Measurements from ENCODE around the gene ARCN1. TPM values are rescaled to one million over a fixed set of nuclear protein-coding genes. Genes with fewer than 3 reads are reported as not detected.

Gene ARCN1
- total RNA-seq, 4 donors from 2014 or later, result 75.3 to 227 (median 96.2) TPM

- TF ChIP-seq CTCF (IDR thresholded peaks at IDR 0.05; ENCODE audit: low read depth), result no peak
Measured at GRCh38 chr11:118533769-118534729, 38.2 kb upstream of the ARCN1 start.

- no peak for TF ChIP-seq CTCF (IDR thresholded peaks at IDR 0.05; ENCODE audit: low read depth)
Measured at GRCh38 chr11:118535261-118535660, 36.9 kb upstream of the ARCN1 start.

GRCh38 chr11:118536726-118537125, 35.5 kb upstream of the ARCN1 start:
- TF ChIP-seq CTCF (IDR thresholded peaks at IDR 0.05; ENCODE audit: low read depth), result no peak

- no peak for TF ChIP-seq CTCF (IDR thresholded peaks at IDR 0.05; ENCODE audit: low read depth)
Measured at GRCh38 chr11:118537409-118537980, 34.7 kb upstream of the ARCN1 start.

- TF ChIP-seq CTCF (IDR thresholded peaks at IDR 0.05; ENCODE audit: low read depth), result no peak
Measured at GRCh38 chr11:118544010-118544646, 28.1 kb upstream of the ARCN1 start.

- no peak for TF ChIP-seq CTCF (IDR thresholded peaks at IDR 0.05; ENCODE audit: low read depth)
Measured at GRCh38 chr11:118544647-118545010, 27.6 kb upstream of the ARCN1 start.

- no peak for TF ChIP-seq CTCF (IDR thresholded peaks at IDR 0.05; ENCODE audit: low read depth)
Measured at GRCh38 chr11:118545533-118545932, 26.7 kb upstream of the ARCN1 start.

All from subcutaneous adipose tissue (tissue), 4 donors.